ENCODE measurements around the gene CPSF4L. TPM values are rescaled to one million over a fixed set of nuclear protein-coding genes. Genes with fewer than 3 reads are reported as not detected.
A peak's percentile ranks its signal among the peaks of the same experiment; 100 is the strongest.
"Not testable (repeated sequence)": the region's sequence is repeated elsewhere in the genome, so short reads cannot be mapped to it uniquely, and the experiment has no call there.

Gene CPSF4L, protein sequence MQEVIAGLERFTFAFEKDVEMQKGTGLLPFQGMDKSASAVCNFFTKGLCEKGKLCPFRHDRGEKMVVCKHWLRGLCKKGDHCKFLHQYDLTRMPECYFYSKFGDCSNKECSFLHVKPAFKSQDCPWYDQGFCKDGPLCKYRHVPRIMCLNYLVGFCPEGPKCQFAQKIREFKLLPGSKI
- total RNA-seq (2014; rRNA removed; shearing (Covaris generic)) = 0.35 TPM in 1 of 2 replicates, not detected in the other
- polyA plus RNA-seq (2015; cell fraction: cytosol; rRNA removed) = 2.2 TPM in 1 of 2 replicates, not detected in the other
- 0.94 TPM in 1 of 2 replicates, not detected in the other for polyA plus RNA-seq (2015; cell fraction: nucleus; rRNA removed)

DNA sequence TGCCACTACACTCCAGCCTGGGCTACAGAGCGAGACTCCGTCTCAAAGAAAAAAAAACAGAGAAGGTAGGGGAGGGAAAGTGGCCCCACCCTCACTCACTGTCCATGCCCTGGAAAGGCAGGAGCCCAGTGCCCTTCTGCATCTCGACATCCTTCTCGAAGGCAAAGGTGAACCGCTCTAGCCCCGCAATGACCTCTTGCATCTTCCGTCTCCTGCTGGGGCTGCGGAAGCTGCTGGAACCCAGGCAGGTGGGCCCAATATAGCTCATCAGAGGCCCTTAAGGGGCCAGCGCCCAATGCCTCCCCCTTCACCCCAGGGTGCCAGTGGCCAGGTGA lies at the start of gene CPSF4L:
Gene CPSF4L (minus strand): TSS at position 264 of the 335 bp plus-strand sequence. CDS start 62 bp downstream, at position 202.
- in situ Hi-C loops (cut with HindIII; ENCODE audit: low pct_unique_long_range_greater_than_20kb, low sequenced_read_pairs) = no loop called here
- DNase-seq (ENCODE audit: low read depth, low spot score) = no peak

DNA sequence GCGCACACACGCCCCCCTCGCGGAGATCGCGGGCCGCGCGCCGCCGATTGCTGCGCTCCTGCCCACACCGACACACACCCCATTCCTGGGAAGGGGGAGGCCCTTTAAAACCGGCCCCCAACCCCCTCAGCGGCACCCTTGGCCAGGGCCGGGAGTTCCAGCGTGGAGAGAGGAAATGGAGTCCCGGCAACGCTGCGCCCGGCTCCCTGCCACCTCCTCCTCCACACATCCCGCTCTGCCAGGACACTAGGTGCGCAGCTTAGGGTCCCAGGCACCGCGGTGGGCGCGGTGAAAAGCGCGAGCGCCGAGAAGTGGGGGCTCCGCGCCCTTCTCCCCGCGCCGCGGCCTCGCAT lies 49.7 kb upstream of the CPSF4L start:
- in situ Hi-C loops (cut with HindIII; ENCODE audit: low pct_unique_long_range_greater_than_20kb, low sequenced_read_pairs) = no loop called here
- DNase-seq (ENCODE audit: low read depth, low spot score) = no peak

DNA sequence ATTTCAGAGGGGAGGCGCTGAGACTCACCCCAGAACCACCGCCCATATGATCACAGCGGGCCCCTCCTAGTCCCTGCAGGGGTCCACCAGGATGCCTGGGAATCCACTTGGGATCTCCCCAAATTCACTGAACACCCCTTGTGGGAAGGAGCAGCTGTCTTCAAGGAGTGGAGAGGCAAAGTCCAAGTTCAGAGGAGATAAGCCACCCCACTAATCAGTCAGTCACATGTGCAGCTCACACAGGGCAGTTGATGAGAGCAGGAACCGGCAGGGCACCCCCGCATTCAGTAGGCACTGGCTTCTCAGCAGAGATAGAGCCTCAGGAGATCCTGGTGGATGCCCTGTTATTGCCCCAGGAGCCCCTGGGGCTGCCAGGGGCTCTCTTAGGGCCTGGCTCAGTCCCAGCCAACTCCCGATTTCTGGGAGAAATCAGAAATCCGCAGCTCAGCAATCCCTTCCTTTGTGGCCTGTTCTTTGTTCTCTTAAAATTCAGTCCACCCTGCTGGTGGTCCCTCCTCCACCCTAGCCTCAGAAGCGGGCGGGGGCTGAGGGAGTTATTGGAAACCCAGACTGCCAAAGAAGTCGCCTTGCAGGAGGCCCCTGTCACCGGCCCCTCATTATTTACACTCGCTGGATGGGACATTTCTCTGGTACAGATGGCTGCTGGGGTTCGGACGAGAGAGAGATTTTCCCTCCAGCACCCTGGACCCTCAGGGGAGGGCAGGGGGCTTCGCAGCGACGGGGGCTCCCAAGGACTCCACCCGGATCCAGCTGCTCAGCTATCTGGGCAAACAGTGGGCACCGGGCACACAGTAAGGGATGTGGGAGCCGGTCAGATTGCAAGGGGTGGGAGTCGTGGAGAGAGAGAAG lies 48.3 kb upstream of the CPSF4L start:
- in situ Hi-C loops (cut with HindIII; ENCODE audit: low pct_unique_long_range_greater_than_20kb, low sequenced_read_pairs) = no loop called here
- DNase-seq (ENCODE audit: low read depth, low spot score) = no peak

DNA sequence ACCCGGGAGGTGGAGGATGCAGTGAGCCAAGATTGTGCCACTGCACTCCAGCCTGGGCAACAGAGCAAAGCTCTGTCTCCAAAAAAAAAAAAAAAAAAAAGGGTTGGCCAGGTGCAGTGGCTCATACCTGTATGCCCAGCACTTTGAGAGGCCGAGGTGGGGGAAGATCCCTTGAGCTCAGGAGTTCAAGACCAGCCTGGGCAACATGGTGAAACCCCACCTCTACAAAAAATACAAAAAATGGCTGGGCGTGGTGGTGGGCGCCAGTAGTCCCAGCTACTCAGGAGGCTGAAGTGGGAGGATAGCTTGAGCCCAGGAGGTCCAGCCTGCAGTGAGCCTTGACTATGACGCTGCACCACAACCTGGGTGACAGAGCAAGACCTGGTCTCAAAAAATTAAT lies 47.3 kb upstream of the CPSF4L start:
- DNase-seq (ENCODE audit: low read depth, low spot score); in situ Hi-C loops (cut with HindIII; ENCODE audit: low pct_unique_long_range_greater_than_20kb, low sequenced_read_pairs): not testable (repeated sequence)

DNA sequence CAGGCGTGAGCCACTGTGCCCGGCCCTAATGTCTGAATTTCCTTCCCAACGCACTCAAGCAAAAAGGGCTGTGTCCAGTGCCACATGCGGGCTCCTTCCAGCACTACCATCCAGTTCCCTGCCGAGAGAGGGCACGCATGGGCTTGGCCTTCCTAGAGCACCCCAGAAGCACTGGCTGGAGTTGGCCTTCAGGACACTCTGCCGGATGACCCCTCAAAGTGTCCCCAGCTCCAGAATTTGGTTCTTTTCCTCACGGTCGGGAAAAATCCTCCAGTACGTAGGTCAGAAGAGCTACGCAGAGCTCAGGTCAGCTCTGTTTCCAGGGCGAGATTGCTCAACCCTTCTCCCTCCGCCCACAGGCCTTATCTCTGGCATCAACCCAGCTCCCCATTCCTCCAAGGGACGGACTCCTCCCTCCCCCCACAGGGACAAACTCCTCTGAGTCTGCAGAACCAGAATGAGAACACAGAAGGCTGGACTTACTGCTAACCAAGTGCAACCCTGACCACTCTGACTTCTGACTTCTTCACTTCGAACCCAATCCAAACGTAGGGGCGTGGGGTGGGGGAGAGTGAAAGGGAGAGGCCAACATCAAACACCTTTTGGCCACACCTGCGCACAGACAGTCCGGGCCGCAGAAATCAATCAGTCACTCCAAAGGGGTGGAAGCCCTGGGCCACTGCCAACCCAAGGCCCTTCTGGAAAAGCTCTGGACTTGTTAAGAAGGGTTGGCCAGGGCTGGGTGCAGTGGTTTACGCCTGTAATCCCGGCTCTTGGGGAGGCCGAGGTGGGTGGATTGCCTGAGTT lies 46.5 kb upstream of the CPSF4L start:
- DNase-seq (ENCODE audit: low read depth, low spot score) = no peak
- in situ Hi-C loops (cut with HindIII; ENCODE audit: low pct_unique_long_range_greater_than_20kb, low sequenced_read_pairs) = no loop called here

DNA sequence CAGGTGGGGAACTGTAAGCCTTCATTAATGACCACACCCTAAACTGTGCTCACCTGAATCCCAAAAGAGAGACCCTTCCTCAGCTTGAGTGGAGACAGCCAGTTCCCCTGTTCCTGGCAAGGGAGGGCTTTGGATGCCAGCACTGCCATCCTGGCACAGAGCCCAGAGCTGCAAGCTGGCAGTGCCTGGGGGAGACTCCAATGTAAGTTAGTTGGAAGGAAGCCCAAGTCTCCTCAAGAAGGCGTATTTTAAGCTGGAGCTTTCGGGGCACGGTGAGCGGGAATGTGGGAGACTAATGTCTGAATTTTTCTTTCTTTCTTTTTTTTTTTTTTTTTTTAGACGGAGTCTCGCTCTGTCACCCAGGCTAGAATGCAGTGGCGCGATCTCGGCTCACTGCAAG lies 45.5 kb upstream of the CPSF4L start:
- in situ Hi-C loops (cut with HindIII; ENCODE audit: low pct_unique_long_range_greater_than_20kb, low sequenced_read_pairs) = no loop called here
- DNase-seq (ENCODE audit: low read depth, low spot score) = no peak

DNA sequence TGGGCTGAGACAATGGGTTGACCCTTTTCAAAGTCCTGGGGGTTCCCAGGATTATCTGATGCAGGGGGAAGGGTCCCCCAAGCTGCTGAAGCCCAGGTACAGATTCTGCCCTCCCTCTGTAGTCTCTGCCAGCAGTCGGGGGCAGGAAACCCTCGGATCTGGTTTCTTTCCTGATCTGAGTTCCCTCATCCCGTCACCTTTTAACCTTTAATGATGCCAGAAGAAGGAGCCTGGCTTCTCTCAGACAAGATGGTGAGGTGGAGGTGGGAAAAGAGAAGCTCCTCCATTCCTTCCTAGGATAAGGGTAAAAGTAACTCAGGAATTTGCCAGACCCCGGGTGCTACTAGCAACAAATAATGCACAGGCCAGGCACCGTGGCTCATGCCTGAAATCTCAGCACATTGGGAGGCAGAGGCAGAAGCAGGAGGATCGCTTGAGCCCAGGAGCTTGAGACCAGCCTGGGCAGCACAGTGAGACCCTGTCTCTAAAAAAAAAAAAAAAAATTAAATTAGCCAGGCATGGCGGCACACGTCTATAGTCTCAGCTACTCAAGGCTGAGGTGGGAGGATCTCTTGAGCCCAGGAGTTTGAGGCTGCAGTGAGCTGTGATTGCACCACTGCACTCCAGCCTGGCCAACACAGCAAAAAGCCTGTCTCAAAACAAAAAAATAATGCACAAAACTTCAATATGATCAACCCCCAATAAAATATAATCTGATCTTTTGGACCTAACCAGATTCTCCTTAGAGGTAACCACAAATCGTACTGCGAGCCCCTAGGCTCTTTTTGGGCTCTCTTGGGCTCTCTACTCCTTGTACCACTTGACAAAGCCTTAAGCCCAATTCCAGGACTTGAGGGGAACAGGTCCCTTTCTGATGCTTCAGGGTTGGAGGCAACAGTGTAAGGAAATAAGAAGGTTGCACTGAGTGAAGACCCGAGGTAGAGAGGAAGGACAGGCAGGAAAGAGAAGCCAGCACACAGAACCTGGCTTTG lies 44.5 kb upstream of the CPSF4L start:
- in situ Hi-C loops (cut with HindIII; ENCODE audit: low pct_unique_long_range_greater_than_20kb, low sequenced_read_pairs) = no loop called here
- DNase-seq (ENCODE audit: low read depth, low spot score) = no peak

DNA sequence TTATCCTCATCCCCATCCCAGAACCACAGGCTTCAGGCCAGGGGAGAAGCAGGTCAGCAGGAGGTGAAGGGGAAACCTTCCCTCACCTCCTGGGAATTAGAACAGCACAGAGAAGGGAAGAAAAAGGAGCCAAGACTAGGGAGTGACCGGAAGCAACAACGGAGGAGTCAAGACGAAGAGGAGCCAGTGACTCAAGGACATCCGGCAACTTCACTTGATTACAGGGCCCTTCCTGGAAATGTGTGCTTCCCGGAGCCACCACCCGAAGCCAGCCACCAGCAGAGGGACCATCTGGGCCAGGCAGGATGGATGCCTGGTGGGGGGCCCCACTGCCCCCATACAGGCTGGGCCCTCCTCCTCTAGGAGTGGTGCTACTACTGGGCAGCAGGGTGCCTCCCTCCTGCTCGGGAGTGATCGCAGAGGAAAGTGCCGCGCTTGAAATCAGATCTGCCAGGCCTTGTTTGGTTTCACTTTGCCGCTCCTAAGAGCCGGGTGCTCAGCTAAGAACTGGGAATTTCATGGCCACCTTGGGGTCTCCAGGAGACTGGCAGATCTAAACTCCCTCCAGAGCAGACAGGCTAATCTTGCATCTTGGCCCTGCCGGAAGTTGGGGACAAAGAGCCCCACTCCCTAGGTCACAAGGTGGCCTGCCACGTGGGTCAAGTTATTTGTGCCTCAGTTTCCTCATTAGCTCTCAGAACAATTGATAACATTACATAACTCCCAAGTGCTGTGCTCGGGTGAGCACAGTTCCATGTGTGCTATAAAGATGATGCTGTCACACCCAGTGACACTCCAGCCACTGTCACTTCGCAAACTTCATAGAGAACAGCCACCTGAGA lies 43.5 kb upstream of the CPSF4L start:
- peak; percentile 62 for DNase-seq (ENCODE audit: low read depth, low spot score)
- in situ Hi-C loops (cut with HindIII; ENCODE audit: low pct_unique_long_range_greater_than_20kb, low sequenced_read_pairs) = no loop called here

DNA sequence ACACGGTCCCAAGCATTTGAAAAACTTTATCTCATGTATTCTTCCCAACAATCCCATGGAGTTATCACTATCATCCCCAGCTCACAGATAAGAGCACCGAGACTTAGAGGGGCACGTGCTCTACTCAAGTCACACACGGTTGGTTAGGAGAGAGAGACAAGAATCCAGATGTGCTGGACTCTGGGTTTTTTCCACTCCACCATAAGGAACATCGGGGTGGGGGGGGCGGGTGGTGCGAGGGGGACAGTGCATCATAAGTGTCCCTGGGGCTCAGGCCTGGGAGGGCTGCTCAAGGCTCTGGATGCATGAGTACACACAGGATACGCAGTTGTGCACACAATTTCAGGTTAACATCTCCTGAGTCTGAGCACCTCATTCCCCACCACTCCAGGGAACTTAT lies 42.8 kb upstream of the CPSF4L start:
- DNase-seq (ENCODE audit: low read depth, low spot score) = no peak
- in situ Hi-C loops (cut with HindIII; ENCODE audit: low pct_unique_long_range_greater_than_20kb, low sequenced_read_pairs) = no loop called here

DNA sequence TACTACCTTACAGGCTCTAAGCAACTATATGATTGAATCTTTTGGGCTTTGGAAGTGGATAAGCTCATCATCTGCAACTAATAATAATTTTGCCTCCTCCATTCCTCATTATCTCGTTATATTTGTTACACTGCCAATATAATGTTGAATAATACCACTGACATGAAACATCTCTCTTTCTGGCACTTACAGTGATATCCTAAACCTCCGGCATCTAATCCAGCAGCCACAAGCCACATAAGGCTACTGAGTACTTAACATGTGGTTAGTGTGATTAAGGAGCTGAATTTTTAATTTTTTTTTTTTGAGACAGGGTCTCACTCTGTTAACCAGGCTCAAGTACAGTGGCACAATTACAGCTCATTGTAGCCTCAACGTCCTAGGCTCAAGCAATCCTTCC lies 40.5 kb upstream of the CPSF4L start:
- no peak for DNase-seq (ENCODE audit: low read depth, low spot score)
- in situ Hi-C loops (cut with HindIII; ENCODE audit: low pct_unique_long_range_greater_than_20kb, low sequenced_read_pairs) = no loop called here

DNA sequence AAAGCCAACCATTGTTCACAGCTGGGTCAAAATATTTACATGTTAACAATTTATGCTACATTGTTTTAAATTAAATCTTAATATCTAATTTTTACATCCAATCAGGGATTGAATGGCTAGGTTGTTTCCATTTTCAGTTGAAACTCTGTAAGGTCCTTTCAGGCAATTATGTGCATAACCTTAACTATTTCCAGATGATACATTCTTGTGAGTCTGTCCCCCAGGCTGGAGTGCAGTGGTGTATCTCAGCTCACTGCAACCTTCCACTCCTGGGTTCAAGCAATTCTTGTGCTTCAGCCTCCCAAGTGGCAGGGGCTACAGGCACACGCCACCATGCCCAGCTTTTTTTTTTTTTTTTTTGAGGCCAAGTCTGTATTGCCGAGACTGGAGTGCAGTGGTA lies 39.7 kb upstream of the CPSF4L start:
- DNase-seq (ENCODE audit: low read depth, low spot score) = no peak
- in situ Hi-C loops (cut with HindIII; ENCODE audit: low pct_unique_long_range_greater_than_20kb, low sequenced_read_pairs) = no loop called here

DNA sequence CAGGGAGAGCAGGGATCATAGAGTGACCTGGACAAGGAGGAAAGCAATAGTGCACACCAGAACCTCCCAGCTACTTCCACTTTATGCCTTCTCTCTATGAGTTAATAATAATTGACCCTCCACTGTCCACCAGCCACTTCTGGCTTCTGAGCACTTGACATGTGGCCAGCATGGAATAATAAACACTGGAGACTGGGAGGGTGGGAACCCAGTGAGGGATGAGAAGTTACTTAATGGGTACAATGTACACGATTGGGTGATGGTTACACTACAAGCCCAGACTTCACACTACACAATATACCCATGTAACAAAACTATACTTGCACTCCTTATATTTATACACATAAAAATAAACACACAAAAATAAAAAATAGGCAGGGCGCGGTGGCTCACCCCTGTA lies 38.7 kb upstream of the CPSF4L start:
- in situ Hi-C loops (cut with HindIII; ENCODE audit: low pct_unique_long_range_greater_than_20kb, low sequenced_read_pairs) = no loop called here
- no peak for DNase-seq (ENCODE audit: low read depth, low spot score)

DNA sequence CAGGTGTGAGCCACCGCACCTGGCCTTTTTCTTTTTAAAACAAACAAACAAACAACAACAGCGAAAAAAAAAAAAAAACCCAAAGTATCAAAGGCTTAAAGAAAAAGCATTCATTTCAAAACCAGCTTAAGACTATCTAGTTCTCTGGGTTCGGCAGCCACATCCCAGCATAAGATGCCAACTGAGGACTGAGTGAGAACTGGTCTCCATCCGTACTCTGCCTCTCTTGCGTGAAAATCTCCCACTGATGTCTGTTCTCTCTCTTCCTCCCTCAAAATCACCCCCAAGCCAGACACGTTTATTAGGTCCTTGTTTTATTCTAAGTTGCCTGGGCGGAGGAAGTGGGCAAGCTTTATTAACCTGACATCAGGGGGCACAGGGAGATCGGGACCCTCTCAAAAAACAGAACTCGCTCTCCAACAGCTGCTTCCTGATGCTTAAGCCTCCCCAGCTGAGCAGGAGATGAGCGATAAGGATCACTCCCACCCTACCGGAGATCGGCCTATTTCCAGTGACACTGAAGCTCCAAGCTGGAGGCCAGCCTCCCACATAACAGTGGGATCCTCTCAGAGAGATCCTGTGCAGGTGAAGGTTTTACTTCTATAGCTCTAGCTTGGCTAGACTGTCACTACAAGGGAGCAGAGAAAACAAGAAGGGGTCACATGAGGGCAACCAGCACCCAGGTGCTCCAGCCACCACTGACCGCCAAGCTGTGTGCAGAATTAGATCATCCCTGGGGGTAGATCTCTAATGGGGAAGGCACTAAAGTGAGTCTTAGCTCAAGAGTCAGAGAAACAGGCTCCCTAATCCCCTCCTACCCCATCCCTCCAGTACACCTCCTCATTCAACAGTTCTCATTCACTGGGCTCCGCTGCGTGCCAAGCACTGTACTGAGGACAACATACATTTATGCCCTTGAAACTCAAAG lies 36.5 kb upstream of the CPSF4L start:
- no peak for DNase-seq (ENCODE audit: low read depth, low spot score)
- in situ Hi-C loops (cut with HindIII; ENCODE audit: low pct_unique_long_range_greater_than_20kb, low sequenced_read_pairs) = no loop called here

DNA sequence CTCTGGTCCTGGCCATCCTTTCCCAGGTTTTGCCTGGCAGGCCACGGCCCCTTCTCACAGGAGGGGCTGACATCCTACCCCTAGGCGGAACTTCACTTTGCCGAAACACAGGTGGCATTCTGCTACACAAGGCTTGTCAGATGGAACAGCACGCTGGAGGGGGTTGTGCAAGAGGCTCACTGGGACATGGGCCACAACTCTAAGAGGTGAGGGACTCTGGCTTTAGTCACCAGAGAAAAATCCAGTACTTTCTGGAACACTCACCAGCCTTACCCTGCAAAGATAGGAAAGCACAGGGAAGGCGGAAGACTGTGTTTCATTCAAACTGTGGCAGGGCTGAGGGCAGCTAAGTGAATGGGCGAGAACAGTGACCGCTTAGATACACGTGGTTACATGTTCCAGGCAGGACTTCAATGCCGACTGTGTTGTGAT lies 31.8 kb upstream of the CPSF4L start:
- DNase-seq (ENCODE audit: low read depth, low spot score) = peak; percentile 72

DNA sequence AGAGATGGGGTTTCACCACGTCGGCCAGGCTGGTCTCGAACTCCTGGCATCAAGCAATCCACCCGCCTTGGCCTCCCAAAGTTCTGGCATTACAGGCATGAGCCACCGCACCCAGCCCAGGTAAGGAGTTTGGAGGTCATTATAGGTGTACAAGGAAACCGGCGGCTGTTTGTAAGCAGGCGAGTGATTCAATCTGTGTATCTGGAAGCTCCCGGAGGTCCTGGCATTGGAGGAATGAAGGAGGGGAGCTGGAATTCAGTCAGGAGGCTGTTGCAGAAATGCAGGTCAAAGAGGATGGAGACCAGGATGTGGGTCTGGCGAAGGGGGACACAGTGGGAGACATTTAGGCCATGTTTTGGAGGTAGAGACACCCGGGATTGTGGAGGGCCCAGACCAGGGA lies 31.4 kb upstream of the CPSF4L start:
- in situ Hi-C loops (cut with HindIII; ENCODE audit: low pct_unique_long_range_greater_than_20kb, low sequenced_read_pairs) = no loop called here
- no peak for DNase-seq (ENCODE audit: low read depth, low spot score)

More for the DNA sequence above, 31.8 kb upstream of the CPSF4L start:
- in situ Hi-C loops (cut with HindIII; ENCODE audit: low pct_unique_long_range_greater_than_20kb, low sequenced_read_pairs) = no loop called here

Data from SK-MEL-5 (cell line).